Measurements from ENCODE around the gene BCAP31. TPM values are rescaled to one million over a fixed set of nuclear protein-coding genes. Genes with fewer than 3 reads are reported as not detected.
"Not testable (repeated sequence)": the region's sequence is repeated elsewhere in the genome, so short reads cannot be mapped to it uniquely, and the experiment has no call there.

The BCAP31 gene
- polyA plus RNA-seq, 1 donor: 184 TPM

- no peak for DNase-seq
Observed at GRCh38 chrX:153714256-153714655, 9.9 kb downstream of the BCAP31 start.

- no peak for DNase-seq
Observed at GRCh38 chrX:153709726-153710674, 14.2 kb downstream of the BCAP31 start.

- DNase-seq: peak; percentile 63
Observed at GRCh38 chrX:153708415-153708814, 15.8 kb downstream of the BCAP31 start.

GRCh38 chrX:153707406-153707805 is 16.8 kb downstream of the BCAP31 start:
- DNase-seq: no peak

DNA sequence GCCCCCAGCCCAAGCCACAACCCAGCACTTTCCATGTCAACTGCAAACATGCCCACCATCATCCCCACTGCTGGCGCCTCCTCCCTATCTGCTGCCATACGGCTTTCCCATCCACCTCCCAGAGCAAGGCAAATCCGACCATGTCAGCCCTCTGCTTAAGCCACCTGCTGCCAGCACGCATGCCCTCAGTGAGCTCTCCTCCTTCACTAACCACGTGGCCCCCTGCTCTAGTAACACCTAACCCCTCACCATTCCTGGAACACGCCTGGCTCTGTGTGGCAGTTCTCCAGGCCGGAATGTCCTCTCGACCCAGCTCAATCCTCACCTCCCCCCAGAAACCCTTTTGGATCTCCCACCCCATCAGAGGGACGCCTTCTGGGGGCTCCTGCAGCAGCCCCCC is 17.4 kb downstream of the BCAP31 start:
- DNase-seq: no peak

DNA sequence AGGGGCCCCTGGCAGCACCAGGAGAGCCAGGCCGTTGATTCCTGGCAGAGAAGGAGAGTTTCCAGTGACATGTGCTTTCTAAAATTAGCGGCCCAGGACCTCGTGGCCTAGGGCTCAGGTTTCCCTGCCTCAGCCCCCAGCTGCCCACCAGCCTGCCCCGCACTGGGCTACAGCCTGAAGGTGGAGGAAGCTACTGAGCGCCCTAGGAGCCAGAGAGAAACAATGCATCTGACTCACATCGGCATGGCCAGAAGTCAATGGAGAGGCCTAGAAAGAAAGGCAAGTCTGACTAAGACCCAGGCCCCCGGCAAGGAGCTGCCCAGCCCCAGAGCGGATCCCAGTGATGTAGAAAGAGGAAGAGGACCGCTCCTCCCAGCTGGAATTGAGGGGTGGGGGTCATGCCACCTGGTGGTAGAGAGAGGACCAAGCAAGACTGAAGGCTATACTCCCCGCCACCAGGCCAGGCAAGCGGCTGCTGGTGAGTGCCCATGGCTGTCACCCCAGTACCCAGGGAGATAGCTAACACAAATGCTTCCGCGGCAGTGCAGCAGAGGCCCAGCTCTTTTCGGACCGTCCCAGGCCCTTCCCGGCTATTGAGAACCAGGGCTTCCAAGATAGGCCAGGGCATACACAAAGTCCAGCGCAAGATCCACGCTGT is 18.7 kb downstream of the BCAP31 start:
- DNase-seq: not testable (repeated sequence)

DNA sequence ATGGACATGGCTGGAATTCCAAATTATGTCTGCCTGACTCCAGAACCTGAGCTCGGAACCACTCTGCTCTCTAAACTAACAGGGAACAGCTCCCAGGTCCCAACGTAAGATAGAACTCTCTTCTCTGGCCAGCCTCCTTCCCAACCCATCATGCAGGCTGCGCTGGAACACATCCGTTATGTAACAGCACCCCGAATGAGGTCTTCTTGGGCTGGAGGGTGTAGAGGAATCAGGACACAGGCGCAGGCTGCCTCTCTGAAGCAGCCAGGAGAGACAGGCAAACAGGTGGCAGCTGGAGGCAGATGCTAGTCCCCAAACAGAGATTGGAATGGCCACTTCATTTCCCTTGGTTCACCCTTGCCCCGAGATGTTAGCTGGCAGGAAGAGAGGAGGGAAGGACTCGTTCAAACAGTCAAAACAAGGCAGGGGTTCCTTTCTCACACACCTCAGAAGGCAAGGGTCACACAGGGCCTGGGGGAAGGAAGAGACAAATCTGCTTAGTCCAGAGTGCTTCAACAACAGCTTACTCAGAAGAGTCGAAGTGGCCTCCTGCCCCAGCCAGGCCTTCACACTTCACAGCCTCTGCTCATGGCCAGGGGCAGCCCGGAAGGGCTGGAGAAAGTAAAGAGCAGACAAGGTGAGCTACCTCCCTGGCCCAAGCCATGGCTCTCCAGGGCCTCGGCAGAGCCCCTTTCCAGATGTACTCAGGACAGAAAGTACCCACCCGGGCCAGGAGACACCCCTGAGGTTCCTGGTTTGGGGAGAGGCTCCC is 19.4 kb downstream of the BCAP31 start:
- not testable (repeated sequence) for DNase-seq

DNA sequence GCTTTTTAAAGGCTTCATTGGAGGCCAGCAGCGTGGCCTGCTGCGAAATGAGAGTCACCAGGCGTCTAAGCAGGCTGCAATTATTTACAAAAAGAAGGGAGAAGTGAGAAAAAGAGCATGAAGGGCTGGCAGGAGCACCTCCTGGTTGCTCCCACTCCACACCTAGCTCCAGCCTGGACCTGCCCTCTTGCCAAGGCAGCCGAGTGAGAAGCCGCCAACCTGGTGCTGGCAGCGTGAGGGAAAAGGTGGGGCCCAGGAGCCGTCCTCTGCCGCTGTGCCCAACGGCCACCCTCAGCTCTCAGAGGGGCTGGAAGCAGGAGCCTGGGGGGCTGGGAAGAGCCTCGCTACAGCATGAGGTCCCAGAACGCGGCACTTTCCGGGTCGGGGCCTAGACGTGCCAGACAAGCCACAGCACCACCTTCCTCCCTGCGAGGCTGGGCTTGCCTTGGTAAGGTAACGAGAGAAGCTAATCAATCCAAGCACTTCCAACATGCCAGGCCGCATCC is 20.1 kb downstream of the BCAP31 start:
- DNase-seq: no peak

- no peak for DNase-seq
Observed at GRCh38 chrX:153703036-153703370, 21.2 kb downstream of the BCAP31 start.

DNA sequence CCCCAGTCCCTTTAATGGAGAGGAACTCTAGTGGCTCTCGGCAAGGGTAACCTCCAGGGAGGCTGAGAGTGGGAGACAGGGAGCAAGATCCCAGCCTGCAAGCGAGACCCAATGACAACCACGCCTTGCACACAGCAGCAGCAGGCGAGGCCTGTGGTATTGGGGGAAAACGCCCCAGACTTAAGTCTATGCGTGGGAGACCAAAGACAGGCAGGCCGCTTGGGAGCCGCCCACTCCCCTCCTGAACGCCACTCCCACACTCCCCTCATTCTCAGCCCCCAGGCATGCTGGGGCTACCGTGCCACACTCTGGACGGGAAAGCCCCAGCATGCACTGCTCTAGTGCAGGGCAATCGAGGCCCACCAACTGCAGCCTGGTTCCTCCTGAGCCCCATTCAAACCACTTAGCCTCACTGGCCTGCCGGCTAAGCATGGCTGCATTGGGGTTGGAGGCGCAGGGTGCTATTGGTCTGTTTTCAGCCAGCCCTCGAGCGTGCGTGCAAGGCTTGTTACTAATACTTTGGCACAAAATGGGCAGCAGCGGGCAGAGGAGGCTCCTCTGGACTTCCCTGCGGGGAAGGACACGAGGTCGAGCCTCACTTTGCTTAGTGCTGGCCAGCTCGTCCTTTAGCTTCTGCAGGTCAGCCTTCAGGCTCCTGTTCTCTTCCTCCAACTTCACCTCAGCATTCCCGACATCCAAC is 21.7 kb downstream of the BCAP31 start:
- DNase-seq: no peak

DNA sequence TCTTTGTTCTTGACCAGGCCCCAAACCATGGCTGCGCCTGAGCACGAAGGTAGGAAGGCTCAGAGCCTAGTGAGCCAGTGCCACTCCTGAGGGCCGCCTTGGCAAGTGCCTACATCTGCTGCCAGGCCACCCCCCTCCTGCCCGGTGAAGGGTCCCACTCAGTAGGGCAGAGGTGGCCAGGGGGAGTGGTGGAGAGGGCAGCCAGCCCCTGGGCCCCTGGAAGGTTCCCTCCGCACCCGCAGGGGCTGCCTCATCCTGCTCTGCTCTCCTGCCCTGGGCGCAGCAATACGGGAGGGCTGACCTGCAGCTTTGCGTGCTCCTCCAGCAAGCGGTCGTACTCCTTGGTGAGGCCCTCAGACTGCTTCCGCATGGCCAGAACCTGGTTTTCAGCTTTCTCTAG is 22.5 kb downstream of the BCAP31 start:
- DNase-seq: no peak

GRCh38 chrX:153700967-153701366 is 23.2 kb downstream of the BCAP31 start:
- DNase-seq: no peak

DNA sequence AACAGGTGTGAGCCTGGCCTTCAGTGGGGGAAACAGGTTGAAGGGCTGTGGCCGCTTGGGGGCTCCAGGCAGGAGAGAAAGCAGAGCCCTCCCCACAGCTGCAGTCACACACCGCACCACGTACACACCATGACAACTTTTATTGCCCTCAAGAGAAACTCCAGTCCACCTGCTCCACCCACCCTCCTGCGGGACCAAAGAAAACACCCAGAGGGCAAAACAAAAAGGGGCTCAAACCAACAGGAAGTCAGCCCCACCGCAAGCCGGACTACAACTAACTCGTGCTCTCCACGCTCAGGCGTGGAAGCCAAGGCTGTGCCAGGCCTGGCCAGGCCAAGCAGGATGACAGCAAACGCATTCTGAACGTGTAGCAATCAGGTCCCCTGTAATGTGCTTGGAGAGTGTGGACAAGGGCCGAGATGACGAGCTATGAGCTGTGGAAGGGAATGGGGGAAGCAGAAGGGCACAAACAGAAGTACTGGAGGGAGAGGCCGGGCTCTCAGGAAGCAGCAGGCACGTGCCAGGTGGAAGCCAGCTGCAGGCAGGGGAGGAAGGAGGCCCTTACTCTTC is 23.7 kb downstream of the BCAP31 start:
- DNase-seq: no peak

- not testable (repeated sequence) for DNase-seq
Observed at GRCh38 chrX:153699784-153700371, 24.3 kb downstream of the BCAP31 start.

GRCh38 chrX:153699210-153699783 is 24.9 kb downstream of the BCAP31 start:
- not testable (repeated sequence) for DNase-seq

- no peak for DNase-seq
Observed at GRCh38 chrX:153697924-153698865, 26.0 kb downstream of the BCAP31 start.

DNA sequence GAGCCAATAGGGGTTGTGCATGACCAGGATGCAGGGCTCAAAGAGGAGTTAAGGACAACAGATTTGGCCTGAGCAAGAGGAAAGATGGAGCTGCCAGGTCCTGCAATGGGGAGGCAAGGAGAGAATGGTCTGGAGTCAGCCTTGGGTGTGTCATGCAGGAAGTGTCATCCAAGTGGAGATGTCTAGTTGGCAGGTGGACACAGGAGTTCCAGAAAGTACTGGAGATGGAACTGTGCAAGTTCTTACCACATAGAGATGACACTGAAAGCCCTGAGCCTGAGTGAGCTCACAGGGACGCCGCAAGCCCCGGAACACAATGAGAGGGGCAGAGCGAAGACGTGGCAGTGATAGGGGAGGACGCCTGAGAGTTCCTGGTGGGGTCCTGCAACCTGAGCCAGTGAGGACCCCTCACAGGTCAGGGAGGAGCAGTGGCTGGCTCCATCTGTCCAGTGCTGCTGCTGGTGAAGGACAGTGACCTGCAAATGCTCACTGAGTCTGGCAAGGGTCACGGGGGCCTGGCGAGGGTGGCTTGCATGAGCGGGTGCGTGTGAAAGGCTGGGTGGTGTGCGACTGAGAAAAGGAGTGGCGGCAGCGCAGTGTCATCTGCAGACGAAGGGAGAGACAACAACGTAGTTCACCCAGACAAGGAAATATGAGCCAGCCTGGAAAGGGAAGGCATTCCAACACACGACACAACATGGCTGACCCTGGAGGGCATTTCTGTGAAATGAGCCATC is 27.0 kb downstream of the BCAP31 start:
- not testable (repeated sequence) for DNase-seq

DNA sequence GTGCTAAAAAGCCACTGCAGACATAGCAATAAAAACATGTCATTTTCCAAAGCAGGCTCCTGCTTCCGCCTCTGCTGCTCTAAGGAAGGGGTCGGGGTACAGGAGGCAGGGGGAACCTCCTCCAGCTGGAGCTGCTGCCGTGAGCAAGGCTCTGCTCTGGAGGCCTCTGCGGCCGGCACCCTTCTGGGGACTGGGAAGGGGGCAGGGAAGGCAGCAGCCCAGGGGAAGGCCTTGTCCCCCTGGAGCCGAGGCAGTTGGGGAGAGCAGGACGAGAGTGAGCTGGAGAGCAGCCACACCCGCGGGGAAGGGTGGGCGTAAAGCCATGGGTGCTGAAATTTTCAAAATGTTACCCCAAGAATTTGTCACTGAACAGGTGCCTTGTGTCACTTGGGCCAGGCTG is 27.6 kb downstream of the BCAP31 start:
- not testable (repeated sequence) for DNase-seq

GRCh38 chrX:153696100-153696499 is 28.1 kb downstream of the BCAP31 start:
- no peak for DNase-seq
